Embryonic facial prominence (tissue), 1 donor: ENCODE results near the gene TSPYL1.
A peak's percentile ranks its signal among the peaks of the same experiment; 100 is the strongest.
"Not testable (repeated sequence)": the region's sequence is repeated elsewhere in the genome, so short reads cannot be mapped to it uniquely, and the experiment has no call there.

ENCODE experiments used
- DNase-seq: peaks from one replicate; pipeline ENCODE4 v3.0.0-alpha.2; 2016; ENCODE audit errors: extremely low spot score

Gene TSPYL1

GRCh38 chr6:116298273-116298672 is 18.5 kb upstream of the TSPYL1 start:
- DNase-seq = no peak

GRCh38 chr6:116292553-116292952 is 12.8 kb upstream of the TSPYL1 start:
- no peak for DNase-seq

- DNase-seq = no peak
Observed at GRCh38 chr6:116291701-116292396, 12.1 kb upstream of the TSPYL1 start.

GRCh38 chr6:116290799-116291198 is 11.1 kb upstream of the TSPYL1 start:
- DNase-seq = no peak

- DNase-seq = no peak
Observed at GRCh38 chr6:116289876-116290275, 10.1 kb upstream of the TSPYL1 start.

GRCh38 chr6:116287689-116288282 is 8.1 kb upstream of the TSPYL1 start:
- DNase-seq = peak; percentile 61

GRCh38 chr6:116286773-116287358 is 7.1 kb upstream of the TSPYL1 start:
- no peak for DNase-seq

GRCh38 chr6:116284984-116285383 is 5.3 kb upstream of the TSPYL1 start:
- not testable (repeated sequence) for DNase-seq

GRCh38 chr6:116283191-116283590 is 3.5 kb upstream of the TSPYL1 start:
- DNase-seq = no peak

- no peak for DNase-seq
Observed at GRCh38 chr6:116282698-116283097, 3.0 kb upstream of the TSPYL1 start.

GRCh38 chr6:116280933-116281316 is 1.2 kb upstream of the TSPYL1 start:
- no peak for DNase-seq

- DNase-seq = no peak
Observed at GRCh38 chr6:116280161-116280932, 617 bp upstream of the TSPYL1 start.

GRCh38 chr6:116278854-116279231 is 887 bp downstream of the TSPYL1 start:
- DNase-seq = no peak

GRCh38 chr6:116278481-116278829 is 1.3 kb downstream of the TSPYL1 start:
- DNase-seq = no peak

- DNase-seq = no peak
Observed at GRCh38 chr6:116277124-116277523, 2.6 kb downstream of the TSPYL1 start.

GRCh38 chr6:116271149-116271708 is 8.5 kb downstream of the TSPYL1 start:
- no peak for DNase-seq

- DNase-seq = peak; percentile 79
Observed at GRCh38 chr6:116268589-116269293, 11.0 kb downstream of the TSPYL1 start.

GRCh38 chr6:116267836-116268588 is 11.7 kb downstream of the TSPYL1 start:
- DNase-seq = no peak

- no peak for DNase-seq
Observed at GRCh38 chr6:116266803-116267202, 12.9 kb downstream of the TSPYL1 start.

GRCh38 chr6:116265041-116265829 is 14.5 kb downstream of the TSPYL1 start:
- DNase-seq = no peak
